ENCODE results near the gene VAV2.
"Not testable (repeated sequence)": the region's sequence is repeated elsewhere in the genome, so short reads cannot be mapped to it uniquely, and the experiment has no call there.

VAV2 gene

DNA sequence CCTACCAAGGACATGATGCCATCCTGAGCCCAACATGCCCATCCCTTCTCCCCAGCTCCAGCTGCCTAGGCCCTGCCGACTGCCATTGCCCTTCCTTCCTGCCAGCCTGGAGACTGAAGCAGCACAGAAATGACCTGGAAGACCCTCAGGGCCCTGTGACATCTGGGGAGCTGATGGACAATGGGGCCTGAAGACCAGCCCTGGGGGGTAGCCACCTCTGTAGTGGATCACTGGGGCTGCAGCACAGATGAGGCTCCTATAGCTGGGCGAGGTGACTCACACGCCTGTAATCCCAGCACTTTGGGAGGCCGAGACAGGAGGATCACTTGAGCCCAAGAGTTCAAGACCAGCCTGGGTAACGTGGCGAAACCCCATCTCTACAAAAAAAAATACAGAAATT lies 86.6 kb downstream of the VAV2 start:
- DNase-seq (ENCODE audit: insufficient read length, low spot score): no peak
- TF ChIP-seq, protein P1, sequence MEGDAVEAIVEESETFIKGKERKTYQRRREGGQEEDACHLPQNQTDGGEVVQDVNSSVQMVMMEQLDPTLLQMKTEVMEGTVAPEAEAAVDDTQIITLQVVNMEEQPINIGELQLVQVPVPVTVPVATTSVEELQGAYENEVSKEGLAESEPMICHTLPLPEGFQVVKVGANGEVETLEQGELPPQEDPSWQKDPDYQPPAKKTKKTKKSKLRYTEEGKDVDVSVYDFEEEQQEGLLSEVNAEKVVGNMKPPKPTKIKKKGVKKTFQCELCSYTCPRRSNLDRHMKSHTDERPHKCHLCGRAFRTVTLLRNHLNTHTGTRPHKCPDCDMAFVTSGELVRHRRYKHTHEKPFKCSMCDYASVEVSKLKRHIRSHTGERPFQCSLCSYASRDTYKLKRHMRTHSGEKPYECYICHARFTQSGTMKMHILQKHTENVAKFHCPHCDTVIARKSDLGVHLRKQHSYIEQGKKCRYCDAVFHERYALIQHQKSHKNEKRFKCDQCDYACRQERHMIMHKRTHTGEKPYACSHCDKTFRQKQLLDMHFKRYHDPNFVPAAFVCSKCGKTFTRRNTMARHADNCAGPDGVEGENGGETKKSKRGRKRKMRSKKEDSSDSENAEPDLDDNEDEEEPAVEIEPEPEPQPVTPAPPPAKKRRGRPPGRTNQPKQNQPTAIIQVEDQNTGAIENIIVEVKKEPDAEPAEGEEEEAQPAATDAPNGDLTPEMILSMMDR (IDR thresholded peaks at IDR 0.05; ENCODE audit: insufficient read depth, missing control alignments): no peak
- no peak for FAIRE-seq

GRCh38 chr9:133904346-133905090 lies 87.6 kb downstream of the VAV2 start:
- no peak for DNase-seq (ENCODE audit: insufficient read length, low spot score)
- no peak for FAIRE-seq
- TF ChIP-seq, protein P1 (IDR thresholded peaks at IDR 0.05; ENCODE audit: insufficient read depth, missing control alignments): no peak

- TF ChIP-seq, protein P1 (IDR thresholded peaks at IDR 0.05; ENCODE audit: insufficient read depth, missing control alignments): no peak
- DNase-seq (ENCODE audit: insufficient read length, low spot score) (no peak), FAIRE-seq (no peak)
These were observed 90.8 kb downstream of the VAV2 start for GRCh38 chr9:133901184-133901835.

GRCh38 chr9:133897675-133898074 lies 94.4 kb downstream of the VAV2 start:
- FAIRE-seq (no peak), DNase-seq (ENCODE audit: insufficient read length, low spot score) (no peak)
- TF ChIP-seq, protein P1 (IDR thresholded peaks at IDR 0.05; ENCODE audit: insufficient read depth, missing control alignments): no peak

DNA sequence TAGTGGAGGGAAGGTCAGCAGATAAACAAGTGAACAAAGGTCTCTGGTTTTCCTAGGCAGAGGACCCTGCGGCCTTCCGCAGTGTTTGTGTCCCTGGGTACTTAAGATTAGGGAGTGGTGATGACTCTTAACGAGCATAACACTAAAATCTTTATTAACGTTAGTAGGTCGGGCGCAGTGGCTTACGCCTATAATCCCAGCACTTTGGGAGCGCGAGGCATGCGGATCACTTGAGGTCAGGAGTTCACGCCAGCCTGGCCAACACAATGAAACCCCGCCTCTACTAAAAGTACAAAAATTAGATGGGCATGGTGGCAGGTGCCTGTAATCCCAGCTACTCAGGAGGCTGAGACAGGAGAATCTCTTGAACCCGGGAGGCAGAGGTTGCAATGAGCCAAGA lies 96.1 kb downstream of the VAV2 start:
- FAIRE-seq; DNase-seq (ENCODE audit: insufficient read length, low spot score): not testable (repeated sequence)

DNA sequence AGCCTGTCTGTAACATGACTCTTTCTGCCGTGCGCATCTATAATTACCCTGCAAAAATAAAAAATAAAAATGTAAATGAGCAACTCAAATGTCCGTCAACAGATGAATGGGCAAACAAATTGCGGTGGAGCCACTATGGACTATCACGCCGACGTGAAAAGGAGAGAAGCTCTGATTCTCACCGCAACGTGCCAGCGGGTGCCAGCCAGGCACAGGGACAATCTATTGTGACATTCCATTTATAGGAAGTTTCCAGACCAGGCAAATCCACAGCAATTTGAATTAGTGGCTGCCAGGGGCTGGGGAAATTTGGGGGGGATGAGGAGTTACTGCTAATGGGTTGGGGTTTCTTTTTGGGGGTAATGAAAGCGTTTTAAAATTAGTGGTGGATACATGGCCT lies 96.8 kb downstream of the VAV2 start:
- TF ChIP-seq, protein P1 (IDR thresholded peaks at IDR 0.05; ENCODE audit: insufficient read depth, missing control alignments): no peak
- no peak for DNase-seq (ENCODE audit: insufficient read length, low spot score)
- FAIRE-seq: no peak

- FAIRE-seq: no peak
- no peak for DNase-seq (ENCODE audit: insufficient read length, low spot score)
- TF ChIP-seq, protein P1 (IDR thresholded peaks at IDR 0.05; ENCODE audit: insufficient read depth, missing control alignments): no peak
These were observed 97.5 kb downstream of the VAV2 start for GRCh38 chr9:133894377-133895321.

All from D721Med (cell line).